ENCODE data around the gene ADGRA1. TPM values are rescaled to one million over a fixed set of nuclear protein-coding genes. Genes with fewer than 3 reads are reported as not detected.

The ADGRA1 gene
- total and polyA plus RNA-seq, 2 of the 13 experiments (the other 11 are each of a cell fraction or from before 2014, with no cell fraction given): not detected

GRCh38 chr10:133046390-133046765 is 41.3 kb upstream of the ADGRA1 start (continued):
- TF ChIP-seq, protein P1, sequence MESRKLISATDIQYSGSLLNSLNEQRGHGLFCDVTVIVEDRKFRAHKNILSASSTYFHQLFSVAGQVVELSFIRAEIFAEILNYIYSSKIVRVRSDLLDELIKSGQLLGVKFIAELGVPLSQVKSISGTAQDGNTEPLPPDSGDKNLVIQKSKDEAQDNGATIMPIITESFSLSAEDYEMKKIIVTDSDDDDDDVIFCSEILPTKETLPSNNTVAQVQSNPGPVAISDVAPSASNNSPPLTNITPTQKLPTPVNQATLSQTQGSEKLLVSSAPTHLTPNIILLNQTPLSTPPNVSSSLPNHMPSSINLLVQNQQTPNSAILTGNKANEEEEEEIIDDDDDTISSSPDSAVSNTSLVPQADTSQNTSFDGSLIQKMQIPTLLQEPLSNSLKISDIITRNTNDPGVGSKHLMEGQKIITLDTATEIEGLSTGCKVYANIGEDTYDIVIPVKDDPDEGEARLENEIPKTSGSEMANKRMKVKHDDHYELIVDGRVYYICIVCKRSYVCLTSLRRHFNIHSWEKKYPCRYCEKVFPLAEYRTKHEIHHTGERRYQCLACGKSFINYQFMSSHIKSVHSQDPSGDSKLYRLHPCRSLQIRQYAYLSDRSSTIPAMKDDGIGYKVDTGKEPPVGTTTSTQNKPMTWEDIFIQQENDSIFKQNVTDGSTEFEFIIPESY (CRISPR knock-in tag; IDR thresholded peaks at IDR 0.05): no peak
- no peak for TF ChIP-seq KLF16 (CRISPR knock-in tag; IDR thresholded peaks at IDR 0.05)
- TF ChIP-seq REL (CRISPR knock-in tag; conservative IDR thresholded peaks at IDR 0.05): no peak

GRCh38 chr10:133047526-133048123 is 40.1 kb upstream of the ADGRA1 start:
- H4K20me1 ChIP-seq (ENCODE audit: insufficient read depth, low read length): no peaks in the 10 kb centered on the region
- WGBS (ENCODE audit: low lambda C conversion rate): 16% methylated on average over 9 of the region's 42 CpGs
- ChIA-PET CTCF (ENCODE audit: low intra/inter-chr PET ratio, low total read pairs) (no interaction called here), POLR2A (no interaction called here)
- no peak overlapping the region for H3K4me2 ChIP-seq (ENCODE audit: low read depth, low read length)
- no peak overlapping the region for H3K9ac ChIP-seq (ENCODE audit: insufficient read depth, low read depth, low read length)
- no peaks in the 10 kb centered on the region for H3K79me2 ChIP-seq (ENCODE audit: insufficient read depth, low read length)
- H3K4me1 ChIP-seq (ENCODE audit: insufficient read depth, low read length): no peaks in the 10 kb centered on the region
- ATAC-seq (no peak), DNase-seq (ENCODE audit: low spot score) (no peak), FAIRE-seq (no peak)
- intact Hi-C loops (cut with micrococcal nuclease; ENCODE audit: unreplicated experiment) (no loop called here), in situ Hi-C loops (cut with HindIII; ENCODE audit: extremely low pct_ligation_motif_present, low pct_unique_long_range_greater_than_20kb) (no loop called here)
- H3K27ac ChIP-seq (ENCODE audit: extremely low read length, insufficient read depth, low read length): no peak overlapping the region
- no TSS peak for BruUV-seq (replicated peaks)
- H3K4me3 ChIP-seq (replicated peaks in 1 of 3; ENCODE audit: insufficient read depth in 1 of 3, low read depth in 2 of 3, low read length in 3 of 3): no peak overlapping the region
- H3K36me3 ChIP-seq (replicated peaks in 1 of 2; ENCODE audit: control insufficient read depth in 1 of 2, insufficient read depth in 2 of 2, low read length in 2 of 2): no peaks in the 10 kb centered on the region
- H3K27me3 ChIP-seq (ENCODE audit: control insufficient read depth in 1 of 2, insufficient read depth in 2 of 2, low read length in 2 of 2): peaks cover 34 to 94% of the 10 kb centered on the region in 2 experiments; a peak in 4 of 5 replicates
- TF ChIP-seq PHF20 (CRISPR knock-in tag; IDR thresholded peaks at IDR 0.05) (no peak), HIVEP1 (CRISPR knock-in tag; IDR thresholded peaks at IDR 0.05) (no peak), ZFP62 (CRISPR knock-in tag; IDR thresholded peaks at IDR 0.05) (no peak), ZFP90 (CRISPR knock-in tag; IDR thresholded peaks at IDR 0.05; ENCODE audit: borderline replicate concordance) (no peak)
- no peak overlapping the region for H2AFZ ChIP-seq (ENCODE audit: low read length)
- H3K9me3 ChIP-seq (ENCODE audit: low read length): no peaks in the 10 kb centered on the region

Measured in HepG2 (cell line).